ENCODE measurements around the gene EBF4.

EBF4 gene

DNA sequence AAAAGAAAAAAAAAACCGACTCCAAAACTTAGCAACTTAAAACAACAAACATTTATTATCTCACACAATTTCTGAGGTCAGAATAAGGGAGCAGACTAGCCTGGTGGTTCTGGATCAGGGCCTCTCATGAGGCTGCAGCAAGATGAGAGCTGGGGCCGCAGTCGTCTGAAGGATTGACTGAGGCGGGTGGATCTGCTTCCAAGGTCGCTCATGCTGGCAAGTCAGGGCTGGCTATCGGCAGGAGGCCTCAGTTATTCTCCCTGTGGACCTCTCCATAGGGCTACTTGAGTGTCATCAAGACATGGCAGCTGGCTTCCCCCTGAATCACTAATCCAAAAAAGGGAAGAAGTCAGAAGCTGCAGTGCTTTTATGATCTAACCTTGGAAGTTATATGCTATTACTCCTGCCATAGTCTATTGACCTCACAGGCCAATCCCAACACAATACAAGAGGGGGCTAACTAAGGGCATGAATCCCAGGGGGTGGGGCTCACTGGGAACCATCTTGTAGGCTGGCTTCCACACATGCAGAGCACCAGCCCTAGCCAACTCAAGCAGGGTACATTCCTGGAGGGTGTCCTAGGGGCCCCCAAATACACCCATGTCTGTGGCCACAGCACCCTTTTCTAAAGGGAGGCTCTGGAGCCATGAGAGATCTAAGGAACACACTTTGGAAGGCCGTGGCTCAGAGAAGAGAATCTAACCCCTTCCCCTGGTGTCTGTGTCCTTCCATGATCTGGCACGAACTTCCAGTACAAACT is 11.3 kb downstream of the EBF4 start:
- peak; percentile 32 for DNase-seq

DNA sequence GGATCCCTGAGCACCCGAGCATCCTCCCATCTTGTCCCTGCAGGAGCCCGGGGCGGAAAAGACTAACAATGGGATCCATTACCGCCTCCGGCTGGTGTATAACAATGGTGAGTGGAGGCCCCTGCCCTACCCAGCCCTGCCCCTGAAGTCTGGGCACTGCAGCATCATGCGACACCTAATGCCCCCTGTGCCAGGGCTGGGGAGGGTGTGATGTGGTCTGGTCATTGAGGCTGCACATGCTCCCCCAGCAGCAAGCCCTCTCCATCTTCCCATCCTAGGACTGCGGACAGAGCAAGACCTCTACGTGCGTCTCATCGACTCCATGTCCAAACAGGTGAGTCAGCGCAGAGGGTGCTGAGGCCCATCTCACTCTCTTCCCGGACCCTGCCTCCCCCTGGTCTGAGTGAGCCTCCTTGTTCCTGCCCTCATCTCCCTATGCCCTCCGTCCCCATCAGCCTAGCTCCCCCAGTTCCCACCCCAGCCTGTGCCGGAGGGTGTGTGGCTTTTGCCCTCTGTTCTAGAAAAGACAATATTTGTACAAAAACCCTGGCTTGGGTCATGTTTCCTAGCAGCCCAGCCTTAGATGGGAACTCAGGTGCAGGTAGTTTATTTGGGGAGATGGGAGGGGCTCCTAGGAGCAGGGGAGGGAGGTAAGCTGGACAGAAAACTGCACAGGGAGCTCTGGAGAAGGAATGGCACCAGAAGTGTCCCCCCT is 13.5 kb downstream of the EBF4 start:
- peak; percentile 49 for DNase-seq

DNA sequence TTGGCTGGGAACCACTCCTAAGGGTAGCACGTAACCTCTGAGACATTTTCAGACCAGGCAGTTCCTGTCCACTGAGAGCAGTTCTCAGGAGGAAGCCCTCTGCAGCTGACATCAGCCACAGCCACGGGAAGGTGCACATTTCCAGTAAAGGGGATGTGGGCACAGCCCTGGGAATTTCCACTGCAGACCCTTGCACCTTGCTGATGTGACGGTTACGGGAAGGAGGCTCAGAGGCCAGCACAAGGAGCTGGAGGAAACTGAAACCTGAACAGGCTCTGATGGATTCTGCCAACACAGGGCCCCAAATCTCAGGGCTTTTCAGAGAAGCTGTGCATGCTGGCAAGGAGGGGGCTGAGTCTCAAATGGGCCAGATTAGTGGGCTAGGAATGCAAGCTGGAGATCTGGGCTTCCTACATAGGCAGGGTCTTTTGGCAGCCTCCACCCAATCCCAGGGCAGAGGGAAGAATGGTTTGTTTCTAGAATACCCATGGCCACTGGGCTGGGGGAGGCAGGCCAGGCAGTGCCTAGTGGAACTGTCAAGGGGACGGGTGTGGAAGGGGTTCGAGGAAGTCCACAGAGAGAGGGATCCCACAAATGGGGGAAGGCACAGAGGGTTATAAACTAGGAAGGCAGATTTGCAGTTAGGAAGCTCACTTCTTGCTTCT is 14.2 kb downstream of the EBF4 start:
- DNase-seq, result peak; percentile 32

DNA sequence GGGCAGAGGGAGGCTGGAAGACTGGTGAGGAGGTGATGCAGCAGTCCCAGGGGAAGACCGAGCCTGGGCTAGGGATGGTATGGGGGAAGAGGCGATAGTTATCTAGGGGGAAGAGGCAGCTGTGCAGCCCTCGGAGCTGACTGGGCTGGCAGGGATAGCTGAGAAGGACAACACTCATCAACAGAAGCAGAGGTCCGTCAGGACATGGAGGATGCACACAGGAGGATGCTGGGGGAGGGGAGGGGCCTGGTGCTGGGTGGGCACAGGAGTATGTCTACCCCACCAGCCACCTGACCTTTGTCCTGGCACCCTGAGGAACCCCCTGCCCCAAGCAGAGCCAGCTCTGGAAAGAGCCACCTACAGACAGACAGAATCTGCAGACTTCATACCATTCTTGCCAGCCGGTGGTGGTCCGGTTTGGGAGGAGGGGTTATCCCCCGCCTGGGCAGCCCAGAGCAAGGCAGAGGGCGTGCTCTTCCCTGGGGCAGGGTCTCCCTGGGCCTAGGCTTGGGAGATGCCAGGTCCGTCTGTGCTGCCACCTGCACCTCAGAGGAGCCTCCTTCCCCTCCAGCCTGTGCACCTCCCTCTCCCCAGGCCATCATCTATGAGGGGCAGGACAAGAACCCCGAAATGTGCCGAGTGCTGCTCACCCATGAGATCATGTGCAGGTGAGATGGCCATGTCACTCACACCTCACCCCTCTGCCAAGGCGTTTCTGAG is 14.9 kb downstream of the EBF4 start:
- peak; percentile 41 for DNase-seq

DNA sequence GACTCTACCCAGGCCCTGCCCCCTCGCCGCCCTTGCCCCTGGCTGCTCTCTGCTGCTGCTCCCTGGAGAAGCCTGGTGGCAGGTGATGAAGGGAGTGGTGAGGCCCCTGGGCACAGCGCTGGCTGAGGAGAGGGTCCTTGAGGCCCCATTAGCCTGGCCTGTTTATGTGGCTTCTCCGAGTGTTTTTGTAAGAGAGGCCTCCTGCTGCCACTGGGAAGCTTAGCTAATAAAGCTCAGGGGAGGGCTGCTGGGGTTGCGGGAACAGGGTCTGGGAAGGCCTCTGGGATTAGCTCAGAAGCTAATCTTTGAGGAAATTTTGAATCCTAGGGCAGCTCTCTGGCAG is 15.5 kb downstream of the EBF4 start:
- peak; percentile 48 for DNase-seq

DNA sequence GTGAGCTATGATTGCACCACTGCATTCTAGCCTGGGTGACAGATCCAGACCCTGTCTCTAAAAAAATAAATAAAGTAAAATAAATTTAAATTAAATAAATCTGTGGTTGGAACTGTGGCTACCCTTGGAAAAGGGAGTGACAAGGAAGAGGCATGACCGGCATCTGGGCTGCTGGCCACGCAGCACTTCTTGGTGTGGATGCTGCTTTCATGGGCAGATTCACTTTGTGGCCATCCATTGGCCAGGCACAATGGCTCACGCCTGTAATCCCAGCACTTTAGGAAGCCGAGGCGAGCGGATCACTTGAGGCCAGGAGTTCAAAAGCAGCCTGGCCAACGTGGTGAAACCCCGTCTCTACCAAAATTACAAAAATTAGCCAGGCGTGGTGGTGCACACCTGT is 16.1 kb downstream of the EBF4 start:
- peak; percentile 38 for DNase-seq

DNA sequence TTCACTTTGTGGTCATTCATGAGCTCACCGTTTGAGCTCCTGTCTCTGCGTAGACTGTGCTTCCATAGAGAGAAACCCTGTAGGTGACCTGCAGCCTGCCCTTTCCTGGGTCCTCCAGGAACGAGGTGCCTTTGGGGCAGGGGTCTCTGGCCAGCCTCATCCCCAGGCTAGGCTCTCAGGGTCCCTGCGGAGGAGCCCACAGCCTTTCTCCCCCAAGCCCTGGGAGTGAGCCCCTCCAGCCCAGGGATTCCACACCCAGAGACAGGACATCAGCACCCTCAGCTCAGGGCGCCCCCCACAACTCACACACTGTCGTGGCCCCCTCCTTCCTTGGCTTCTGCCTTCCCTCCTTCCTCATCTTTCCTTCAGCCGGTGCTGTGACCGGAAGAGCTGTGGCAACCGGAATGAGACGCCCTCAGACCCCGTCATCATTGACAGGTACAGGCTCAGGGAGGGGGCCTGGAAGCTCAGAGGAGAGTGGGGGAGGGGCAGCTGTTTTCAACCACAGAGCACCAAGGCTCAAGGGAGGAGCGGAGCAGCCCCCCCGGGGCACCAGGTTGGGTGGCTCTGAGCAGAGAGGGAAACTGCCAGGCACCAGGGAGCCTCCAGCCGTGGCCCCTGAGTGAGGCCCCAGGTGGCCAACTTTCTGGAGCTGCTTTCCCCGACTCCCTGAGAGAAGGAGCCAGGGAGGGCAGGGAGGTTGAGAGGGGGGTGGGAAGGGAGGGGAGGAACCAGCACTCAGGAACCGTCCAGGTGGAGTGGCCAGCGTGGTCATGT is 16.8 kb downstream of the EBF4 start:
- peak; percentile 45 for DNase-seq

DNA sequence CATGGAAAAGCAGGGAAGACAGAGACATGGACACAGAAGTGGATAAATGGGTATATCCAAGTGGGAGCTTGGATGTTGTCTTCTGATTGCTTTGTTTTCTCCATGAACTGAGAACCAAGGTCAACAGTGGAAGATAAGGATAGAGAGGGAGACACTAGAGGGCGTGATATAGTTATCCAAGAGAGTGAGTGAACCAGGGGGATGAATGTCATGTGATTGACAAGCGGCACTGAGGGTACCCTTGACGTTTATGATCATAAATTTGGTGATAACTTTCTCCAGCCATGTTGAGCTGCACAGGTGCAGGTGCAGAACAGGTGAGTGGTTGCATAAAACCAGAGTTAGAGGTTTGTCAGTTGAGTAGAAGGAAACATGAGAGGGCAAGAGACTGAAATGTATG is 20.7 kb downstream of the EBF4 start:
- peak; percentile 37 for DNase-seq

DNA sequence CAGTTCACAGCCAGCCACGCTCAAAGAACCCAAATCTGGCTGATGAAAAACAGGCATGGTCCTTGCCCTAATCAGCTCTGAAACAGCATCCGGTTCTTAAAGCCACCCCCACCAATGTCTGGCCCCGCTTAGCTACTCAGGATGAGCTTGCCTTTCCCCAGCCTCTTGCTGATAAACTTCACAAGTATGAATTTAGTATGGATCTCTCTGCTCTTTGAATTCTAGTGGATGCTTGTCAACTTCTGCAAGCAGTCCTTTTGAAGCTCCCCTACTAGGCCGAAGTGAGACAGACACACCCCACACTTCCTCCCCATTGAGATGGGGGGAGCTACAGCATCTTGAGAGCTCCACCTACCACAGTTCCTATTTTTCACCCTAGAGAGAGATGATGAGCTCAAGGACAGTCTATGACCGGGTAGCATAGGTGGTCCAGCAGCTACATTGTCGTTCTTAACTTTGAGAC is 36.7 kb downstream of the EBF4 start:
- peak; percentile 32 for DNase-seq

DNA sequence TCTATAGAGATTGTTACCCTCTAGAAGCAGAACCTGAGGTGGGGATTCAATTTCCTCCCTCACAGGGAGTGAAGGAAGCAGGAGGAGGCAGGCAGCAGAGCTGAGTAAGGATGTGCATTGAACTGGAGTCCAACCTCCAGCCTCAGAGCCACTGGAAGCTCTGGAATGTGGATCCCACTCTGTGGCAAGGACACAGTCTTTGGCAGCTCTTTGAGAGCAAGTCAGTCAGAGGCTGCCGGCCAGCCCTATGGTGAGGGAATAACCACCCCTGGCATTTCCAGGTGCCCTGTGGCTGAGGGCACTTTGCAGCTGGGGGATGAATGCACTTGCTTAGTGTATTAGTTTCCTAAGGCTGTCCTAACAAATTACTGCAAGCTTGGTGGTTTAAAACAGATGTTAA is 37.2 kb downstream of the EBF4 start:
- DNase-seq, result no peak

DNA sequence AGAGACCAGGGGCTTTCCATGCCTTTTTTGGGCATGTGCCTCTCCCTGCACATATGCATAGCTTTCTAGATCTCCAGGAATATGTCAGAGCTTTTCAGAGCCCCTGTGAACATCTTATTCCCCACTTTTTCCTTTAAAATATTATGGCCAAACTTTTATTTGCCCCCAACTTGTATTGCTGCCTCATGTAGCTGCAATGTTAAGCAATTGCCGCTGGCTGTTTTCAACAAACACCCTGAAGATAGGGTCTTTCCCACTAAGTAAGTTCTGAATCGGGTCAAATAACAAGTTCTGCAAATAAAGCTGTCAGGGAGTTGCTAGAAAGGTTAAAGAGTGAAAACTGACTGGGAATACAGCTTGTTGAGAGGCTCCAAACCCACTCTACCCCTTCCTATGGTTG is 42.3 kb downstream of the EBF4 start:
- no peak for DNase-seq

DNA sequence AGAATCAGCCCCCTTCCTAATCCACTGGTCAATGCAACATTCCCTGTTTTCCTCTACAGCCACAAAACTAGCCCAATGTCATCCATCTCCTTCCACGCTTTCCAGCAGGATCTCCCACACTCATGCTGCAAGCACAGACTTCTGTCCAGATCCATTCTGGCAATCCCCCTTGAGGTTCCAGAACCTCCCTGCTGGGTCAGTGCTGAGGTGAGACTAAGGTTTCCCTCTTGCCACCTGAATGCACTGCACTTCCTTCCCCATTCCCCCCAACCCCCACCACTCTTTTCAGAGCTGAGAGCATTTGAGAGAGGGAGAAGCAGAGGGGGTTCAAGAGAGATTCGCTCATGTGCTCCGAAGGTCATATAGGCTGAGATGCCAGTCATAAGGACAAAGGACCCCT is 43.9 kb downstream of the EBF4 start:
- DNase-seq, result no peak

DNA sequence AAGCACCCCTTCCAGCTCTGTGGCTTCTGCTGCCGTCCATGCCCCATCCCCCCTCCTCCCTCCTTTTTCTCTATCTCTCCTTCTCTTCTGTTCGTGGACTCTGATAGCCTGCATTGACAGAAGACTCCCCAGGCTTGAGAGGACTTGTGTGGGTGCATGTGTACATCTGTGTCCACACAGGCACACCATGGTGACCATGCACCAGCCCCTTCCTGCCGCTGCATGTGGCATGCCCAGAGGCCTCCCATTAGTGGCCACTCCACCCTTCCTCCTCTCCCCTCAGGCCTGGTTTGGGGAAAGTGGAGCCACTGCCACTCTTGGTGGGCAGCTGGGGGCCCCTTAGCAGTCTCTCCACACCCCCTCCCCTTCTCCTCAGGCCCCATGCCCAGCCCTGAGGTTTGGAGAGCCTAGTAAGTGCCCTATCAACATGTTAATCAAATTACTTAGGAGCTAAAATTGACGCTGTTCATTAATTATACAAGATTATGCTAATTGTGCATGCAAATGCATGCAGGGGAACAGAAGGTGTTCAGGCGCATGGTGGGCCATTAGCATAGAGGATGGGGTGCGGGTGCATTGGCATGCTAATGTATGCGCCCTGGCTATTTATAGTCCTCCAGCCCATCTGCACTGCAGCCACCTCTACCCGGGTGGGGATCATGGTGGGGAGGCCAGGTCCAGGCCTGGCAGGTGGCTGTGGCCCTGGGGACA is 45.9 kb downstream of the EBF4 start:
- DNase-seq, result peak; percentile 34

DNA sequence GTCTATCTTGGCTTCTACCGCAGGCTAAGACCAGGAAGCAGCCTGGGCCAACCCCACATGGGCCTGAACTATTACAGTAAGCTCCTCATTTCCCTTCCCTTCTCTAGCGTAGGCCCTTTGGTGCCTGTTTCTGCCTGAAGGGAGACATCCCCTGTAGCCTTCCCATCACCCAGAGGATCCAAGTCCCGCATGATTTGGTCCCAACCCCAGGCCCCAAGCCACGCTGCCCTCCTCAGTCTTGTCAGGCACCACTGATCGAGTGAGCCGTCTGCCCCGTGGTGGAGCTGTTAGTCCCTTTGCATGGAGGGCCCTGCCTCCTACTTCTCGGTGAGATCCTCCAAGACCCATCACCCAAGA is 46.4 kb downstream of the EBF4 start:
- peak; percentile 40 for DNase-seq

DNA sequence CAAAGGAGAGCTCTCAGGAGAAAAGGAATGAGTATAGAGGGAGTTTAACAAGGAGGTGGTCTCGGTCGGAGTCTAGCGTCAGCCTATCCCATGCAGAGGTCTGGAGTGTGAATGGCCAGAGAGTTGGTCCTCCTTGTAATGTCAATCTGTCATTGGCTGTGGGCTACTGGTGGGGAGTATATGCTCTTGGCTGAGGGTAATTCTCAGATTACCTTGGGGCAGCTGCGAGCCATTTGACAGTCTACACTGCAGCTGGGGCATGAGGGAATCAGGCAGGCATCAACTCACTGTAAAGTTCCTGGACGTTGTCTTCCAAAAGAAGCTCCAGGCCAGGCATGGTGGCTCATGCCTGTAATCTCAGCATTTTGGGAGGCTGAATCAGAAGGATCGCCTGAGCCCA is 48.1 kb downstream of the EBF4 start:
- peak; percentile 41 for DNase-seq

DNA sequence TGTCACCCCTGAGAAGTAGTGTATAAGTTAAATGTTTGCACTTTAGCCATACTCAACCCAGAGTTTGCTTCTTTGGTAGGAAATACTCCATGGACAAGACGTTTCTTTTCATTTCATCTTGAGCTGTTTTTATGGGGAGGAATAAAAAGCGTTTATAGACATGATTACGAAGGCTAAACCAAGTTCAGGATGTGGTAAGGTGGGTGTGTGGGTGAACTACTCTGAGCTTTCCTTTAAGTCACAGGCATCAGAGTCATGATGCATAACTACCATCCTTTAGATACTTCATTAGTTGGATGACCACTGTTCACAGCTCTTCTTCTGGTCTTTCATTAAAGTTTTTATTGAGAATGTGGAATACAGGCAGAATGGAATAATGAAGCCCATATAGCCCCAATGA is 48.9 kb downstream of the EBF4 start:
- no peak for DNase-seq

DNA sequence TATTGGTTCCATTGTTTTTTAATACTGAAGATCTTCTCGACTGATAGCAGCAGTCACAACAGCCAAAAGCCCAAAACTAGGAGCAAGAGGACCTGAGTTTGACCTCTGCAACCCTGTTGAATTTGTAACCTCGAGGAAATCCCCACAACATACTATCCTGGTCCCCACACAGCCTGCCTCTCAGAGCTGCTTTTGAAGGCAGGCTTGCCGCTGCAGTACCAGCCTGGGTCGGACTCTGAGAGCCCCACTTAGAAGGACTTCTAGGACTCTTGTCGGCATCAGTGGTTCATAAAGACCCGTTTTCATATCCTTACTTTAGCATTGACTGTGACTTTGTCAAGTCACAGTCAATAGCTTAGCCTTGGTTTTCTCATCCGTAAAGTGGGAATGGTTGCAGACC is 49.3 kb downstream of the EBF4 start:
- DNase-seq, result no peak

DNA sequence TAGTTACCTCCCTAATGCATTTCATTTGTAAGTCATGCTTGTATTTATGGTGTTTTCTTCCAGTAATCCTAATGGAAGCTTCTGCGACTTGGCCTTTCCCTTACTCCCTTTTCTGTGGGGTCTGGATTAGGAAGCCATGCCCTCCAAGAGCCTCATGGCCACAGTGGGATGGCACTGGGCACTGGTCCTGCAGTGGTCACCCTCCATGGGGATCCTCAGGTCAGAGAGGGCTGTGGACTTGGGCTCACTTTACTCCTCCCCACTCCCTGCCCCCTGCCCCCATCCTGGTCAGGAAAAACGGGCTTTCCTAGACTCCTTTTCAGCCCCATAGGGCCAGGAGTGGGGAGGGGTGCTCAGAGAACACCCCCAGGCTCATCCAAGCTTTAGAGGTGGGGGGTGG is 49.9 kb downstream of the EBF4 start:
- DNase-seq, result no peak

DNA sequence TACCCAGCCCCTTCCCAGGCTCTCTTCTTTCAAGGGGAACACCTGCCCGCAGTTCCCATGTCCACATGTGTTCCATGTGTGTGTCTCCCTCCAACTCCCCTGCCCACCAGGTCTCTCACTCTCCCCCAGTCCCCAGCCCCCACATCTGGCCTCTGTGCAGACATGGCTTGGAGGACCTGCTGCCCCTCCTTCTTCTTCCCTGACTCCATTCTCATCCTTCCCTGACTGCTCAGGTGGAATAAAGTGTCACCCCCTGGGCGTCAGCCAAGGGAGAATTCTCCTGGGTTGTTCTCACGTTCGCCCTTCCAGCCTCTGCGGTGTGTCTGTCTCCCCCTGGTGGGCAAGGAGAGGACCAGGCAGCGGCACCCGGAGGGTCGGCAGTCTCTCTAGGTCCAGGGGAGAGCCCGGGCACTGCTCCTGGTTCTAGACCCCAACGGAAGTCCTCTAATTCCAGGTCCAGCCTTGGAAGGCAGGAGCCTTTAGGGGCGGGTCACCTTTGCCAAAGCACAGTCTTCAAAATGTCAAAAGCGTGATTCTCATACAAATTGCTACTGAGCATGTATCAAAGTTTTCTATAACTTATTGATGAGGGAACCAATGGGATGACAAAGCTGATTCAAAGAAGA is 50.5 kb downstream of the EBF4 start:
- DNase-seq, result peak; percentile 82

DNA sequence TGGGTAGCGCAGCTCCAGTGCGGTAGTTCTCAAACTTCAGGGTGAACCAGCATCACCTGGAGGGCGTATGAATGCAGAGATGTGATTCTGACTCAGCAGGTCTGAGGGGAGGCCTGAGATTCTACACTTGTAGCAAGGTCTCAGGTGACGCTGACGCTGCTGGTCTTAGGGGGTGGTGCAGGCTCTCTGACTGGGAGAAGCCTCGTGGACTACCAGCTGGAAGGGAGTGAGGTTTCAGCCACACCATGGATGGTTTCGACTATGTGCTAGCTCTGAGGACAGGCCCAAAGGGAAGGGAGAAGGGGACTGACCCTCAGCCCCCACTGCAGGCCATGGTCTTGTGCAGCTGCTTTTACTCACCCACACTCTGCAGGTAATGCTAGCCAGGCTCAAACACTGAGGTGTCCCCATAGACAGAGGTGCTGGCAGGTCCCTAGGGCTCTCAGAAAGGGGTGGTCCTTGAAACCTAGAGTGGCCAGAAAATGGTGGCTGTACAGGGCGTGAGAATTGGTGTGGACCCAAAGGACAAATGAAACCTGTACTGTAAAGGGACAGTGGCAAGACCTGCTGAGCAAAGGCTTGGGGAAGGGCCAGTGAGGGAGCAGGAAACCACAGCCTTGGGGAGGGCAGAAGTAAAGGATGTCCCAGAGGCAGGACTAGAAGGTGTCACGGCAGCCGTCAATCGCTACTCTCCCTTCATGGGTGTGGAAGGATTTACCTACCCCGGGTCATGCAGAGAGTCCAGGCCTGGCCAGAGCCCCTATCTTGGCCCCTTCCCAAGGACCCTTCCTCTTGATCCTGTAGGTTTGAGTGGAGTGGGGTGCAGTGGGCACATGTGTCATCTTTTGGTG is 52.7 kb downstream of the EBF4 start:
- peak; percentile 76 for DNase-seq

Data from islet precursor cell (in vitro differentiated cells).